Gastroesophageal sphincter (tissue), 4 donors: ENCODE measurements around the gene SLITRK2. TPM values are rescaled to one million over a fixed set of nuclear protein-coding genes. Genes with fewer than 3 reads are reported as not detected.

Source experiments
- ATAC-seq: fragments of 150-250 bp; one replicate; pipeline ENCODE4 v1.9.1; 2016; ENCODE audit warnings: mild to moderate bottlenecking, moderate library complexity
- H3K27ac ChIP-seq, 4 donors: fragments of 200-600 bp; sonication (generic) in 3 of 4; 1 replicate in 3 of 4; 2 replicates in 1 of 4; pipeline ENCODE4 v1.5.1; 2016 to 2019
- H3K27me3 ChIP-seq: fragments of 200-600 bp; sonication (generic); one replicate; pipeline ENCODE4 v1.5.1; 2019
- H3K36me3 ChIP-seq, 2 donors: fragments of 200-600 bp; sonication (generic); one replicate each; pipeline ENCODE4 v1.5.1; 2019; ENCODE audit warnings: control low read depth in 1 of 2
- H3K4me1 ChIP-seq, 3 donors: fragments of 200-600 bp; sonication (generic); 1 replicate in 2 of 3; 2 replicates in 1 of 3; pipeline ENCODE4 v1.5.1; 2016 to 2019; ENCODE audit warnings: control low read depth in 2 of 3
- H3K4me3 ChIP-seq, 2 donors: fragments of 200-600 bp; sonication (generic); one replicate each; pipeline ENCODE4 v1.5.1; 2019; ENCODE audit warnings: mild to moderate bottlenecking in 1 of 2, moderate library complexity in 1 of 2
- H3K9me3 ChIP-seq, 3 donors: fragments of 200-600 bp; sonication (generic); one replicate each; pipeline ENCODE4 v1.5.1; 2017 to 2019; ENCODE audit warnings: control low read depth in 2 of 3
- CTCF ChIP-seq, 4 experiments: fragments of 200-600 bp in 2 of 4; fragments of 450-650 bp in 2 of 4; sonication (generic) in 1 of 4; IDR thresholded peaks; one replicate each; pipeline ENCODE4 v1.5.1; 2017 to 2019; ENCODE audit warnings: antibody characterized with exemption in 4 of 4, mild to moderate bottlenecking in 2 of 4, moderate library complexity in 2 of 4
- EP300 ChIP-seq: sonication (generic); formaldehyde crosslinking; IDR thresholded peaks from one replicate; pipeline ENCODE4 v1.6.1; 2017; ENCODE audit warnings: antibody characterized with exemption, mild to moderate bottlenecking
- POLR2A ChIP-seq, 2 donors: fragments of 450-650 bp; IDR thresholded peaks; one replicate each; pipeline ENCODE4 v1.6.1; 2017; ENCODE audit warnings: antibody characterized with exemption in 2 of 2, mild to moderate bottlenecking in 2 of 2, moderate library complexity in 1 of 2
- POLR2AphosphoS5 ChIP-seq: sonication (generic); formaldehyde crosslinking; IDR thresholded peaks from one replicate; pipeline ENCODE4 v1.6.1; 2017; ENCODE audit warnings: antibody characterized with exemption
- WGBS, 2 donors: methylation state at CpG; one replicate each; pipeline ENCODE4 v1.1.5; 2018; ENCODE audit warnings: low coverage in 1 of 2; 5-methylcytosine and 5-hydroxymethylcytosine counted together
- total RNA-seq, 4 donors: library from RNA; depleted of rRNA; stranded (reverse); fragments of >200 nt; gene quantifications; one replicate each; pipeline ENCODE4 v1.1.0, GENCODE V29; 2016

The SLITRK2 gene
- total RNA-seq, 4 donors from 2014 or later = 0.13 to 0.93 (median 0.31) TPM

GRCh38 chrX:145821291-145821897, 3.8 kb downstream of the SLITRK2 start:
- Histone ChIP-seq H3K36me3 (no peaks in the 10 kb centered on the region), H3K27ac (no peak overlapping the region), H3K27me3 (peaks cover 40% of the 10 kb centered on the region), H3K4me1 (peaks cover 0 to 10% (median 0%) of the 10 kb centered on the region in 3 donors), H3K4me3 (no peak overlapping the region), H3K9me3 (no peaks in the 10 kb centered on the region)
- no peak for ATAC-seq
- 0 to 45% methylated on average over 4 to 7 of the region's 30 CpGs for WGBS, 2 donors
- TF ChIP-seq EP300 (no peak), POLR2AphosphoS5 (no peak), CTCF (IDR thresholded peaks at IDR 0.05) (no peak), POLR2A (IDR thresholded peaks at IDR 0.05) (no peak)

GRCh38 chrX:145821898-145822571, 4.4 kb downstream of the SLITRK2 start:
- Histone ChIP-seq H3K9me3 (no peaks in the 10 kb centered on the region), H3K4me1 (peaks cover 0 to 10% (median 0%) of the 10 kb centered on the region in 3 donors), H3K27me3 (peaks cover 40% of the 10 kb centered on the region), H3K4me3 (no peak overlapping the region), H3K36me3 (no peaks in the 10 kb centered on the region), H3K27ac (no peak overlapping the region)
- WGBS, 2 donors = 26 to 48% methylated on average over 8 to 15 of the region's 33 CpGs
- ATAC-seq = no peak
- TF ChIP-seq CTCF (IDR thresholded peaks at IDR 0.05) (no peak), POLR2AphosphoS5 (no peak), EP300 (no peak), POLR2A (IDR thresholded peaks at IDR 0.05) (no peak)

GRCh38 chrX:145823132-145823531, 5.5 kb downstream of the SLITRK2 start:
- no peak for ATAC-seq
- Histone ChIP-seq H3K36me3 (no peaks in the 10 kb centered on the region), H3K4me1 (peaks cover 0 to 5% (median 0%) of the 10 kb centered on the region in 3 donors), H3K27me3 (peaks cover 35% of the 10 kb centered on the region), H3K27ac (no peak overlapping the region), H3K4me3 (no peak overlapping the region), H3K9me3 (no peaks in the 10 kb centered on the region)
- WGBS, 2 donors = 50% methylated on average over 1 of the region's 7 CpGs; no CpG with 5 or more reads in 1 of the 2 donors
- TF ChIP-seq EP300 (no peak), POLR2A (IDR thresholded peaks at IDR 0.05) (no peak), CTCF (IDR thresholded peaks at IDR 0.05) (no peak), POLR2AphosphoS5 (no peak)

- H3K27ac ChIP-seq = no peak overlapping the region
- no peak for ATAC-seq
- TF ChIP-seq POLR2A (IDR thresholded peaks at IDR 0.05) = no peak
- TF ChIP-seq CTCF (IDR thresholded peaks at IDR 0.05) = no peak
- H3K36me3 ChIP-seq = no peaks in the 10 kb centered on the region
- 4 to 12% methylated on average over 4 of the region's 4 CpGs for WGBS, 2 donors
- H3K4me1 ChIP-seq = no peaks in the 10 kb centered on the region
- H3K27me3 ChIP-seq = peaks cover 21% of the 10 kb centered on the region
- H3K9me3 ChIP-seq = no peaks in the 10 kb centered on the region
- H3K4me3 ChIP-seq = no peak overlapping the region
Measured at GRCh38 chrX:145825896-145826295, 8.3 kb downstream of the SLITRK2 start.

- 69 to 83% methylated on average over 3 to 4 of the region's 4 CpGs for WGBS, 2 donors
- H3K9me3 ChIP-seq = no peaks in the 10 kb centered on the region
- H3K27ac ChIP-seq = no peak overlapping the region
- H3K36me3 ChIP-seq = no peaks in the 10 kb centered on the region
- TF ChIP-seq CTCF (IDR thresholded peaks at IDR 0.05) = no peak
- TF ChIP-seq POLR2AphosphoS5 = no peak
- no peak for TF ChIP-seq EP300
- TF ChIP-seq POLR2A (IDR thresholded peaks at IDR 0.05) = no peak
- H3K4me3 ChIP-seq = no peak overlapping the region
- peaks cover 16% of the 10 kb centered on the region for H3K27me3 ChIP-seq
- no peak for ATAC-seq
- no peaks in the 10 kb centered on the region for H3K4me1 ChIP-seq
Measured at GRCh38 chrX:145826466-145826865, 8.8 kb downstream of the SLITRK2 start.
